ENCODE data around the gene CYP8B1. TPM values are rescaled to one million over a fixed set of nuclear protein-coding genes. Genes with fewer than 3 reads are reported as not detected.

CYP8B1 gene
- total and polyA plus RNA-seq, 9 of the 15 experiments (the other 6 are each of a cell fraction or from before 2014, with no cell fraction given), result 0.04 TPM; not detected in 8

DNA sequence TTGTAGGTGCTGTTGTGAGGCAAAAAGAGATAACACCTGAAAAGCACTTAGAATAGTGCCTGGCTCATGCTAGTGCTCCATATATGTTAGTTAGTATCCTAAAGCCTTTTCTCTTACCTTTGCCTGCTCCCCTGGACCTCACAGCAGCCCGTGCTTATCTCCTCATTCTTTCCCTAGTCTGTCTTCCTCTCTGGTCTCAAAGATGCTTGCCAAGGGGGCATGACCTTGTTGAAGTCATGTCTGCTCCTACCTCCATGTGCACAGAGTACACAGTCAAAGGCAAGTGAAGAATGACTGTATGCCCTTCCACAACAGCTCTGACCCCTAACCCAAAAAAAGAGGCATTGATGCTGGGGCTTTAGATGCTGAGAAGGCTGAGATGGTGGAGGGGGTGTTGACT lies 722 bp upstream of the CYP8B1 start:
- Histone ChIP-seq H3K27me3 (ENCODE audit: control insufficient read depth in 2 of 2, insufficient read depth in 2 of 2, low read length in 2 of 2) (peaks cover 30 to 54% of the 10 kb centered on the region in 2 experiments), H3K9me1 (ENCODE audit: control insufficient read depth, insufficient read depth, low read length) (peaks cover 2% of the 10 kb centered on the region), H3K79me2 (ENCODE audit: control insufficient read depth, insufficient read depth, low read length) (no peaks in the 10 kb centered on the region), H3K4me2 (ENCODE audit: insufficient read depth, low read length) (no peak overlapping the region), H3K9ac (ENCODE audit: insufficient read depth in 1 of 2, low read depth in 2 of 2, low read length in 2 of 2) (no peak overlapping the region), H3K9me3 (replicated peaks; ENCODE audit: control insufficient read depth, insufficient read depth, low read depth, low read length) (no peaks in the 10 kb centered on the region), H3K4me3 (no peak overlapping the region), H3K4me1 (replicated peaks in 1 of 2; ENCODE audit: control insufficient read depth in 2 of 2, insufficient read depth in 2 of 2, low read length in 2 of 2) (peaks cover 0 to 11% of the 10 kb centered on the region in 2 experiments; a peak in 3 of 5 replicates), H3K27ac (ENCODE audit: extremely low read depth, low read depth, low read length) (no peak overlapping the region), H2AFZ (ENCODE audit: low read depth, low read length) (no peak overlapping the region), H3K36me3 (ENCODE audit: control insufficient read depth, insufficient read depth, low read length) (no peaks in the 10 kb centered on the region), H4K20me1 (replicated peaks; ENCODE audit: control insufficient read depth, insufficient read depth, low read length) (peaks cover 4% of the 10 kb centered on the region; the same call in 1 of the 2 replicates)
- no peak for TF ChIP-seq XRCC3 (IDR thresholded peaks at IDR 0.05)
- TF ChIP-seq SIX5 (IDR thresholded peaks at IDR 0.05; ENCODE audit: borderline replicate concordance in 1 of 2, insufficient read depth in 1 of 2, low read depth in 1 of 2, low read length in 2 of 2), result no peak
- no peak for TF ChIP-seq ZNF830 (CRISPR knock-in tag; IDR thresholded peaks at IDR 0.05)
- TF ChIP-seq CBX1 (IDR thresholded peaks at IDR 0.05; ENCODE audit: low read depth), result no peak
- no peak for TF ChIP-seq SAFB (IDR thresholded peaks at IDR 0.05; ENCODE audit: borderline replicate concordance, low read depth, low read length)
- TF ChIP-seq RAD51 (IDR thresholded peaks at IDR 0.05; ENCODE audit: borderline replicate concordance, low read depth), result no peak
- TF ChIP-seq ZNF41 (CRISPR knock-in tag; conservative IDR thresholded peaks at IDR 0.05), result no peak
- TF ChIP-seq, protein P1, sequence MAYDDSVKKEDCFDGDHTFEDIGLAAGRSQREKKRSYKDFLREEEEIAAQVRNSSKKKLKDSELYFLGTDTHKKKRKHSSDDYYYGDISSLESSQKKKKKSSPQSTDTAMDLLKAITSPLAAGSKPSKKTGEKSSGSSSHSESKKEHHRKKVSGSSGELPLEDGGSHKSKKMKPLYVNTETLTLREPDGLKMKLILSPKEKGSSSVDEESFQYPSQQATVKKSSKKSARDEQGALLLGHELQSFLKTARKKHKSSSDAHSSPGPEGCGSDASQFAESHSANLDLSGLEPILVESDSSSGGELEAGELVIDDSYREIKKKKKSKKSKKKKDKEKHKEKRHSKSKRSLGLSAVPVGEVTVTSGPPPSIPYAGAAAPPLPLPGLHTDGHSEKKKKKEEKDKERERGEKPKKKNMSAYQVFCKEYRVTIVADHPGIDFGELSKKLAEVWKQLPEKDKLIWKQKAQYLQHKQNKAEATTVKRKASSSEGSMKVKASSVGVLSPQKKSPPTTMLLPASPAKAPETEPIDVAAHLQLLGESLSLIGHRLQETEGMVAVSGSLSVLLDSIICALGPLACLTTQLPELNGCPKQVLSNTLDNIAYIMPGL (CRISPR knock-in tag; IDR thresholded peaks at IDR 0.05), result no peak
- TF ChIP-seq NCOA2 (IDR thresholded peaks at IDR 0.05; ENCODE audit: partially characterized antibody in 2 of 2), result no peak
- TF ChIP-seq, protein P2, sequence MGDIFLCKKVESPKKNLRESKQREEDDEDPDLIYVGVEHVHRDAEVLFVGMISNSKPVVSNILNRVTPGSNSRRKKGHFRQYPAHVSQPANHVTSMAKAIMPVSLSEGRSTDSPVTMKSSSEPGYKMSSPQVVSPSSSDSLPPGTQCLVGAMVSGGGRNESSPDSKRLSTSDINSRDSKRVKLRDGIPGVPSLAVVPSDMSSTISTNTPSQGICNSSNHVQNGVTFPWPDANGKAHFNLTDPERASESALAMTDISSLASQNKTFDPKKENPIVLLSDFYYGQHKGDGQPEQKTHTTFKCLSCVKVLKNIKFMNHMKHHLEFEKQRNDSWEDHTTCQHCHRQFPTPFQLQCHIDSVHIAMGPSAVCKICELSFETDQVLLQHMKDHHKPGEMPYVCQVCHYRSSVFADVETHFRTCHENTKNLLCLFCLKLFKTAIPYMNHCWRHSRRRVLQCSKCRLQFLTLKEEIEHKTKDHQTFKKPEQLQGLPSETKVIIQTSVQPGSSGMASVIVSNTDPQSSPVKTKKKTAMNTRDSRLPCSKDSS (IDR thresholded peaks at IDR 0.05; ENCODE audit: low read depth, partially characterized antibody), result no peak
- TF ChIP-seq NONO (IDR thresholded peaks at IDR 0.05; ENCODE audit: low read depth in 2 of 2, low read length in 1 of 2), result no peak
- TF ChIP-seq ZNF239 (CRISPR knock-in tag; IDR thresholded peaks at IDR 0.05), result no peak
- TF ChIP-seq, protein P3, sequence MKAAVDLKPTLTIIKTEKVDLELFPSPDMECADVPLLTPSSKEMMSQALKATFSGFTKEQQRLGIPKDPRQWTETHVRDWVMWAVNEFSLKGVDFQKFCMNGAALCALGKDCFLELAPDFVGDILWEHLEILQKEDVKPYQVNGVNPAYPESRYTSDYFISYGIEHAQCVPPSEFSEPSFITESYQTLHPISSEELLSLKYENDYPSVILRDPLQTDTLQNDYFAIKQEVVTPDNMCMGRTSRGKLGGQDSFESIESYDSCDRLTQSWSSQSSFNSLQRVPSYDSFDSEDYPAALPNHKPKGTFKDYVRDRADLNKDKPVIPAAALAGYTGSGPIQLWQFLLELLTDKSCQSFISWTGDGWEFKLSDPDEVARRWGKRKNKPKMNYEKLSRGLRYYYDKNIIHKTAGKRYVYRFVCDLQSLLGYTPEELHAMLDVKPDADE (conservative IDR thresholded peaks at IDR 0.05; ENCODE audit: control insufficient read depth, low read depth, low read length), result no peak
- no peak for TF ChIP-seq RBM25 (IDR thresholded peaks at IDR 0.05; ENCODE audit: low read depth, low read length, severe bottlenecking)
- ATAC-seq (no peak), DNase-seq (ENCODE audit: extremely low read depth in 1 of 4, low spot score in 3 of 4) (no peak), FAIRE-seq (no peak)
- 0% methylated on average over 1 of the region's 1 CpG for WGBS (ENCODE audit: insufficient coverage, low coverage, missing lambda C conversion rate)
- in situ Hi-C loops (cut with MboI), result loop anchor here (5.0 kb wide), 1 partner anchor 94 kb away; no protein-coding TSS in a partner anchor
- CTCF ChIA-PET (ENCODE audit: low intra/inter-chr PET ratio), result no interaction called here
- POLR2A ChIA-PET, result interaction anchor here (0.6 kb wide), 2 partner anchors 16 to 75 kb away, joined by 3 to 4 read pairs; no protein-coding TSS in a partner anchor
- no TSS peak for BruUV-seq (replicated peaks)
- intact Hi-C loops (cut with micrococcal nuclease), result no loop called here

Measured in K562 (cell line).